ENCODE data around the gene MAPK10. TPM values are rescaled to one million over a fixed set of nuclear protein-coding genes. Genes with fewer than 3 reads are reported as not detected.

MAPK10 gene
- total and polyA plus RNA-seq, 8 donors = 16.1 to 44.4 (median 30.5) TPM

DNA sequence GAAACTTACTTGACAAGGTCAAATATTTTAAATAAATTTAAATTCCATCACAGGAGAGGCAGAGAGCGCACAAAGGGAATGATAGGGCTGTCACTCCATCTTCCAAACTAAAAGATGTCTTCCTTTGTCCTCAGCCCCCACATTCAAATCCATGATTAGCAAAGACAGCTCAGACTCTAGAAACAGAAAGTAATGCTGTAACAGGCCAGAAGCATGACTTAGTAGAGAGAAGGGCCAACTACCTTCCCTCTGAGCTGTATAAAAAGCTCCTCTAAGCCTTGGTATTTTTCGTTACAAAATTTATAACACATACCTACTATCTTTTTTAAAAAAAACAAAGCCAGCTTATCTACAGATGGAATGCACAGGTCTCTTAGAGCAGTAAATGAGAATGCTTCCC lies 207.4 kb downstream of the MAPK10 start:
- H3K4me3 ChIP-seq = no peak overlapping the region
- DNase-seq (no peak), ATAC-seq (no peak)
- no peaks in the 10 kb centered on the region for H3K4me1 ChIP-seq
- intact Hi-C loops (cut with DNase I) = no loop called here
- no peaks in the 10 kb centered on the region for H3K27me3 ChIP-seq
- no peaks in the 10 kb centered on the region for H3K36me3 ChIP-seq
- no peak overlapping the region for H3K27ac ChIP-seq
- TF ChIP-seq, protein P1, sequence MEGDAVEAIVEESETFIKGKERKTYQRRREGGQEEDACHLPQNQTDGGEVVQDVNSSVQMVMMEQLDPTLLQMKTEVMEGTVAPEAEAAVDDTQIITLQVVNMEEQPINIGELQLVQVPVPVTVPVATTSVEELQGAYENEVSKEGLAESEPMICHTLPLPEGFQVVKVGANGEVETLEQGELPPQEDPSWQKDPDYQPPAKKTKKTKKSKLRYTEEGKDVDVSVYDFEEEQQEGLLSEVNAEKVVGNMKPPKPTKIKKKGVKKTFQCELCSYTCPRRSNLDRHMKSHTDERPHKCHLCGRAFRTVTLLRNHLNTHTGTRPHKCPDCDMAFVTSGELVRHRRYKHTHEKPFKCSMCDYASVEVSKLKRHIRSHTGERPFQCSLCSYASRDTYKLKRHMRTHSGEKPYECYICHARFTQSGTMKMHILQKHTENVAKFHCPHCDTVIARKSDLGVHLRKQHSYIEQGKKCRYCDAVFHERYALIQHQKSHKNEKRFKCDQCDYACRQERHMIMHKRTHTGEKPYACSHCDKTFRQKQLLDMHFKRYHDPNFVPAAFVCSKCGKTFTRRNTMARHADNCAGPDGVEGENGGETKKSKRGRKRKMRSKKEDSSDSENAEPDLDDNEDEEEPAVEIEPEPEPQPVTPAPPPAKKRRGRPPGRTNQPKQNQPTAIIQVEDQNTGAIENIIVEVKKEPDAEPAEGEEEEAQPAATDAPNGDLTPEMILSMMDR (IDR thresholded peaks at IDR 0.05) = no peak
- no peaks in the 10 kb centered on the region for H3K9me3 ChIP-seq

DNA sequence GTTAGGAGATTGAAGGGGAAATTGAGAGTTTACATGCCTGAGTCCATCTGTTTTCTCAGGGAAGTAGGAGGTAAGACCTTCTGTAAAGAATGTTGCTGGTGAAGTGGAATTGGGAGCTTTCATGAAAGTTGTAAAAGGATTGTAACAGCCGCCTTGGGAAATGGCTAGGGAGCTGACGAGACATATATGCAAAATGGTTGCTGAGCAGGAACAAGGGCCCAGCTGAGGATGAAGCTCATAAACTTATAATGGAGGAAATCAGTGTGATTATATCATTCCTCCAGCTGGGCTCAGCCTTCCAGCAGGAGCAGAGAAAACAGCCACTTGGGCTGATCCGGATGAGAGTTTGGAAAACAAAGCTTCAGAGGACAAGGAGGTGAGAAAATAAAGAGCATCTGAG lies 208.7 kb downstream of the MAPK10 start:
- TF ChIP-seq, protein P1 (IDR thresholded peaks at IDR 0.05) = no peak
- no peak overlapping the region for H3K27ac ChIP-seq
- intact Hi-C loops (cut with DNase I) = no loop called here
- no peaks in the 10 kb centered on the region for H3K27me3 ChIP-seq
- H3K9me3 ChIP-seq = no peaks in the 10 kb centered on the region
- ATAC-seq (no peak), DNase-seq (no peak)
- no peak overlapping the region for H3K4me3 ChIP-seq
- no peaks in the 10 kb centered on the region for H3K4me1 ChIP-seq
- H3K36me3 ChIP-seq = no peaks in the 10 kb centered on the region

DNA sequence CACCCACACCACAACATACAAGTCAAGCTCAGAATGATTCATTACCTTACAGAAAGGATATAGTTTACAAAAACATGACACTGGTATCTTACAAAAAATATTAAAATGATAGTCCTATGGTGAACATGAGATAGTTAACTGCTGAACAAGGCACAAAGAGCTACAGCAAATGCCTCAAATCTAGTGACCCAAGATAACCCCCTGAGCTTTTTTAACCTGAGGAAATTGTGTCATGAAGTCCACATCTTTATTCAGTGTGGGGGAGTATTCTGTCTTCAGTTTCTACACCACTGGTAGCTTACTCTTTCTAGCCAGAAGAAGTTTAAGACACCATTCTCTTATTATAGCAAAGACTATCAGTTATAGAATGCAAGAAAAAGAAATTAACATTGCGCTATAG lies 218.7 kb downstream of the MAPK10 start:
- Histone ChIP-seq H3K27ac (no peak overlapping the region), H3K4me1 (no peaks in the 10 kb centered on the region), H3K9me3 (no peaks in the 10 kb centered on the region), H3K36me3 (no peaks in the 10 kb centered on the region), H3K4me3 (no peak overlapping the region), H3K27me3 (no peaks in the 10 kb centered on the region)
- TF ChIP-seq, protein P1 (IDR thresholded peaks at IDR 0.05) = no peak
- intact Hi-C loops (cut with DNase I) = no loop called here
- DNase-seq = no peak
- ATAC-seq = no peak

DNA sequence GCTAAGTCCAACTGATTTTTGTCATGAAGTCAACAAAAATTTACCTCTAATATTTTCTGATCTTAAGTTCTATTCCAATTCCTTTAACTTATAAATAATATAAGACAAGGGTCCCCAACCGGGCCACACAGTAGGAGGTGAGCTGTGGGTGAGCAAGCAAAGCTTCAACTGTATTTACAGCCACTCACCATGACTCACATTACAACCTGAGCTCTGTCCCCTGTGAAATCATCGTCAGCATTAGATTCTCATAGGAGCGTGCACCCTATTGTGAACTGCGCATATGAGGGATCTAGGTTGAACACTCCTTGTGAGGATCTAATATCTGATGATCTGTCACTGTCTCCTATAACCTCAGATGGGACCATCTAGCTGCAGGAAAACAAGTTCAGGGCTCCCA lies 227.4 kb downstream of the MAPK10 start:
- Histone ChIP-seq H3K9me3 (no peaks in the 10 kb centered on the region), H3K4me3 (no peak overlapping the region), H3K27ac (no peak overlapping the region), H3K27me3 (no peaks in the 10 kb centered on the region), H3K4me1 (no peaks in the 10 kb centered on the region), H3K36me3 (no peaks in the 10 kb centered on the region)
- DNase-seq (no peak), ATAC-seq (no peak)
- TF ChIP-seq, protein P1 (IDR thresholded peaks at IDR 0.05) = no peak
- intact Hi-C loops (cut with DNase I) = no loop called here

DNA sequence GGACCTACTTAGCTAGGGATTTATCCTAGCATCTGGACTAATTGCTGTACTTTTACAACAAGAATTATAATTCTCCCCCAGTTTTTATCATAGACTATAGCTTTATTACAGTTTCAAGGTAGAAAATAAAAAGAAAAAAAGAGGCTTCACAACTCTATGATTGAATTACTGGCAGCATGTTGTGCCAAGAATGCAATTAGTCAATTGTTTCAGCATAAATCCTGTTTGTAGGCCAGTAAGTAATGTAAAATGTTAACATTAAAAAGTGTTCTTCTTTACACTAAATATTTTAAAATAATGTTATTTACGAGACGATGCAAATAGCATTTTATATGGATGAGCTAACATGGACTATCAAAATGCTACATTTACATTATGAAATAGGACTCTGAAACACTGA lies 228.4 kb downstream of the MAPK10 start:
- Histone ChIP-seq H3K4me3 (no peak overlapping the region), H3K9me3 (no peaks in the 10 kb centered on the region), H3K27me3 (no peaks in the 10 kb centered on the region), H3K27ac (no peak overlapping the region), H3K36me3 (no peaks in the 10 kb centered on the region), H3K4me1 (no peaks in the 10 kb centered on the region)
- intact Hi-C loops (cut with DNase I) = no loop called here
- no peak for DNase-seq
- no peak for ATAC-seq
- TF ChIP-seq, protein P1 (IDR thresholded peaks at IDR 0.05) = no peak

Measured in left lung (tissue), 10 donors.